Stimulated activated CD8-positive, alpha-beta memory T cell treated with anti-CD3 and anti-CD28 coated beads, Interleukin-15, amount 100 ng/mL, for 4 hours (primary cell): ENCODE measurements around the gene ZNF630.
"Not testable (repeated sequence)": the region's sequence is repeated elsewhere in the genome, so short reads cannot be mapped to it uniquely, and the experiment has no call there.

ENCODE experiments used
- DNase-seq, 2 donors: peaks; one replicate each; pipeline ENCODE4 v3.0.0-alpha.2; 2020; ENCODE audit warnings: low read depth in 2 of 2

Gene ZNF630

DNA sequence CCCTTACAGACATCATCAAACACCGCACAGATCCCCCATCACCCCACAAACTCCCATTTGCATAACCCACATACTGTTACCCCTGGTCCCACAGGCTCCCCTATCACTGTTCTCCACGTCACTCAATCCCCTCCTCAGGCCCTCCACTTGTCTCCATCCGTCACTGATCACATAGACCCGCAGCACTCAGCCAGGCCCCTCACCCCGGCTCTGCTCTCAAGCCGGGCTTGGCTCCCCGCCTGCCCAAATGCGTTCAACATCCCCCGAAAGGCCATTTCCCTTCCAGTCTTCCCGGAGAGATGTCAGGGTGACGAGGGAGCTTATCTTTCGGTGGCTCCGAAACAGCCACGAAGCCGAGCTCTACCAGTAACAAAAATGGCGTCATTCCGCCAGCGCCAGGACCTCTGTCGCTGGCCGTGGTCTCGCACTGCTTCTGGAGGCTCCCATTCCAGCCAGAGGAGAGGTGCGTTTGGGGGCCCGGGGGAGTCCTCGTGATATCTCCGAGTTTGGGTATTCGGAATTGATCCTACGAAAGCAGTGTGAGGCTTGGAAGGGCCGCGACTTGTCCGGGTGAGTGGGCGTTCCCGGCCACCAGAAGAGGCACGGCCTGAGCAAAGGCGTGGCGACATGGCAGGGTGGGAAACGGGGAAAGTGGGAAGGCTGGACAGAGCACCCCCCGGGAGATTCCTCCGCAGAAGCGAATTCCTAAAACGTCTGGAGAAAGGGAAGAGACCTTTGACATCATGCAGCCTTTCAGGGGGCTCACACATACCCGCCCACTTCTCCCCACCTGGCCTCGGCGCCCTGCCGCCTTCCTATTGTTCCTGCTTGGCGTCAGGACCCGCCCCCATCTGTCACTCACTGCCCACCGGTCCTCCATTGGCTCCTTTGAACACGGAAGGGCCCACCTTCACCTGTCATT, at the start of gene ZNF630:
ZNF630 (minus strand) TSS at position 577 of the 922 bp plus-strand sequence. CDS start 4,754 bp downstream, outside the sequence.
- DNase-seq = peak; percentile 36 to 41

- DNase-seq = no peak
These were observed 36.3 kb upstream of the ZNF630 start for GRCh38 chrX:48107717-48108116.

DNA sequence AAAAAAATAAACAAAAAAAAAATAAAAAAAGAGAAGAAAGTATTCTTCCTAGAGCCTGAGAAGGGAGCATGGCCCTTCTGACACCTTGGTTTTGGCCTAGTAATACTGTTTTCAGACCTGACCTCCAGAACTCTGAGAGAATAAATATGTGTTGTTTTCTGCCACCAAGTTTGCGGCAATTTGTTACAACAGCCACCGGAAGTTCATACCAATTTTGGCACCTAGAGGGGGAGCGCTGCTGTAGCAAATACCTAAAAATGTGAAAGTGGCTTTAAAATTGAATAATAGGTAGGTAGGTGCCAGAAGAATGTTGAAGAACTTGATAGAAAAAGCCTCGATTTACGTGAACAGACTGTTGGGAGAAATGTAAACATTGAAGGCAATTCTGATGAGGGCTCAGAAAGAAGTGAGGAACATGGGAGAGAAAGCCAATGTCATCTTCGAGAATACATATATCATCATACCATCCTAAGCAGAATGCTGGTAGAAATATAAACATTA, 31.5 kb upstream of the ZNF630 start:
- DNase-seq = no peak

DNA sequence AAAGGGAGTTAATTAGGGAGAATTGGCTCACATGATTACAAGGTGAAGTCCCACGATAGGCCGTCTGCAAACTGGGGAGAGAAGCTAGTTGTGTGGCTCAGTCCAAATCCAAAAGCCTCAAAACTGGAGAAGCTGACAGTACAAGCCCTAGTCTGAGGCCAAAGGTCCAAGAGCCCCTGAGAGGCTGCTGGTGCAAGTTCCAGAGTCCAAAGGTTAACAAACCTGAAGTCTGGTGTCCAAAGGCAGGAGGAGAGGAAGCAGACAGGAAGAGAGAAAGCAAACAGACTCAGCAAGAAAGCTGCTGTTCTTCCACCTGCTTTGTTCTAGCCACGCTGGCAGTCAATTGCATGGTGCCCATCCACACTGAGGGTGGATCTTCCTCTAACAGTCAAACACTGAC, 30.0 kb upstream of the ZNF630 start:
- DNase-seq = no peak

GRCh38 chrX:48092558-48092957, 21.1 kb upstream of the ZNF630 start:
- not testable (repeated sequence) for DNase-seq

GRCh38 chrX:48090123-48090522, 18.7 kb upstream of the ZNF630 start:
- DNase-seq = no peak

DNA sequence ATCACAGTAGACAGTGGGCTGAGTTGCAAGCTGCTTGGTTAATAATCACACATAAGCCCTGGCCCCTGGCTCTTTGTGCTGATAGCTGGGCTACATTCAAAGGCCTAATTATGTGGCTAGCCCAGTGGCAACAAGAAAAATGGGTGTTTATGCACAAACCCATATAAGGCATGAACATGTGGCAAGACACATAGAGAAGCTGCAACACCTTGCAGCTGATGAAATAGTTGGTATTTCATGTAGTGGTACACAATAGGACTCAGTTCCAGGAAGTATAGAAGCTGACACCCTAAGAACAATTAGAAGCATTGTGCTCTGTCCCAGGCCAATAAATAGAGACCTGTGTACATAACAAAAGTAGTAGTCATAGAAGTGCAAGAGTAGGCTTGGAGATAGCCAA, 14.6 kb upstream of the ZNF630 start:
- DNase-seq = no peak

DNA sequence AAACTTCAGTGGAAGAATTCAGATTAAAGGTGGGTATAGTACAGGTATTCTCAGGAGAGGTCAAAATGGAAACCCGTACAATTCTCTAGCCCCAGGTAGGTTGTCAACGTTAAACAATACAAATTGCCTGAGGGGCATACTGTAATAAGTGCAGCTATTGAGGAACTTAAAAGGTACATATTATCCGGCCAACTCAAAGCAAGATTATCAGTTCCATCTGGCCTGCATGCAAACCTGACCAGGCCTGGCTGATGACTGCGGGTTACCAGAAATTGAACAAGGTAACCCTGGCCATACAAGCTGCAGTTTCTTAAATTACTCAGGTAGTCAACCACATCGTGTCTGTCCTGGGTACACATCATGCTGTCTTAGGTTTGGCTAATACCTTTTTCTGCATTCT, 12.3 kb upstream of the ZNF630 start:
- DNase-seq = no peak

- DNase-seq = no peak
These were observed 11.8 kb upstream of the ZNF630 start for GRCh38 chrX:48083212-48083611.

- DNase-seq = no peak
These were observed 4.9 kb upstream of the ZNF630 start for GRCh38 chrX:48076343-48076742.

DNA sequence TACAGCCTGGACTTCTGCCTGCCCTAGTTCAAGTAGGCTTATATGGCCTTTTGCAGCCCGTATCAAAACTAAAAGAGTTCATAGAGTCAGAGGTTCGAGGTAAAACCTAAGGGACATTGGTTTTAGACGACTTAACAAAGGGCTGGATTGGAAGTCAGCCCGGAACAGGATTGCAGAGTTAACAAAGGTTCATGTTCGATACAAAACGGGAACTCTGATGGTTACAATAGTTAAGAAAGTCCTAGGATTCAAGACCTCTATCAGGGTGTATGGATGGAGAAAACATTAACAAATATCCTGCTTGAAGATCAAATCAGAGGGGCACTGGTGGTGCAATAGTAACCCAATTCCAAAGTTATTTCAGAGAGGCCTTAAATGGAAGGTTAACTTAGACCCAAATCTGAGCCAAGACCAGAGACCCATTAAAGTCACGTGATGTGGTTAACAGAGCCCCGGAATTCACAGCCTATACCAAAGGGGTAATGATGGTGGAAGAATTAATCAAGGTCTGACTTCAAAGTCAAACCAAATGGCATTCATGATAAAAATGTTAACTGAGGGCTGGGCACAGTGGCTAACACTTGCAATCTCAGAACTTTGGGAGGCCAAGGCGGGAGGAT, 656 bp upstream of the ZNF630 start:
- DNase-seq = no peak

DNA sequence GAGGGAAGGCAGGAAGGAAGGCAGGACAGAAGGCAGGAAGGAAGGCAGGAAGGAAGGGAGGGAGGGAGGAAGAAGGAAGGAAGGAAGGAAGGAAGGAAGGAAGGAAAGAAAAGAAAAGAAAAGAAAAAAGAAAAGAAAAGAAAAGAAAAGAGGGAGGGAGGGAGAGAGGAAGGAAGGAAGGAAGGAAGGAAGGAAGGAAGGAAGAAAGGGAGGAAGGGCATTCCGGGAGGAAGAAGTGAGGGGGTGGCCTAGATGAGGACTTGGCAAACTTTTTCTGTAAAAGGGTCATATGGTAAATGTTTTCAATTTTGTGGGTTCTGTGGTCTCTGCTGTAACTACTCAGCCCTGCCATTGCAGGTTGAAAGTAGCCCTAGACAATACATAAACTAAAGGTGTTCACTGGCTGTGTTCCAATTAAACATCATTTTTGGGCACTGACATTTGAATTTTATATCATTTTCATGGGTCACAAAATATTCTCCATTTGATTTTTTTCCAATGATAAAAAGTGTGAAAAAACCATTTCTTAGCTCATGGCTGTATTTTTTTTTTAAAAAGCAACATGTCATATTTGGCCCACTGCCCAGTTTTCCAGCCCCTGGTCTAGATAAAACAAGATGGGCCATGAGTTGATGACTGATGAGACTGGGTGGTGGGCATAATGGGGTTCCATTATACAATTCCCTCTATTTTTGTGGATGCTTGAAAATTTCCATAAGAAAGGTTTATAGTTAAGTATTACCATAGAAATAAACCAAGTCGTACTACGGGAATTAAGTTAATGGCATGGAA, 3.1 kb downstream of the ZNF630 start:
- DNase-seq = no peak

- no peak for DNase-seq
These were observed 7.2 kb downstream of the ZNF630 start for GRCh38 chrX:48064261-48064660.

DNA sequence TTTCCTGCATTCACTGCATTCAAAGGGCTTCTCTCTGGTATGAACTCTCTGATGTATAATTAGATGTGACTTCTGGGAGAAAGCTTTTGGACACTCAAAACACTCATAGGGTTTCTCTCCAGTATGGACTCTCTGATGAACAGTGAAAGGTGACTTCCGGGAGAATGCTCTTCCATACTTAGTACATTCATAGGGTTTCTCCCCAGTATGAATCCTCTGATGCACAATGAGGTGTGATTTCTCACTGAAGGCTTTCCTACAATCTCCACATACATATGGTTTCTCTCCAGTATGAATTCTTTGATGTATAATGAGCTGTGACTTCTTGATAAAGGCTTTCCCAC, 12.2 kb downstream of the ZNF630 start:
- DNase-seq = no peak

GRCh38 chrX:48058621-48059295, 12.7 kb downstream of the ZNF630 start:
- no peak for DNase-seq

DNA sequence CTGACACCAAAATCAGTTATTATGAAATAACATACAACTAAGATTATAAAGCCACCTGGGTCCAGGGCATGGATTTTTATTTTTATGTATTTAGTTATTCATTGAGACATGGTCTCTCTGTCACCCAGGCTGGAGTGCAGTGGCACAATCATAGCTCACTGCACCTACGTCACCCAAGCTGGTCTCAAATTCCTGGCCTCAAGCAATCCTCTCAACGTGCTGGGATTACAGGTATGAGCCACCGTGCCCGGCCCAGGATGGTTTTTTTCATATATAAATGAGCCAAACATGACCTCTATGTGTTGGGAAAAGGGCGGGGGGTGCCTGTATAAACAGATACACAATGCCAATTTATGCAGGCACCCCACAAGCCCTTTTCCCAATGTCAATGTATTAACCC, 24.6 kb downstream of the ZNF630 start:
- DNase-seq = no peak

- DNase-seq = no peak
These were observed 25.8 kb downstream of the ZNF630 start for GRCh38 chrX:48045410-48046311.

- DNase-seq = no peak
These were observed 28.4 kb downstream of the ZNF630 start for GRCh38 chrX:48043056-48043455.

DNA sequence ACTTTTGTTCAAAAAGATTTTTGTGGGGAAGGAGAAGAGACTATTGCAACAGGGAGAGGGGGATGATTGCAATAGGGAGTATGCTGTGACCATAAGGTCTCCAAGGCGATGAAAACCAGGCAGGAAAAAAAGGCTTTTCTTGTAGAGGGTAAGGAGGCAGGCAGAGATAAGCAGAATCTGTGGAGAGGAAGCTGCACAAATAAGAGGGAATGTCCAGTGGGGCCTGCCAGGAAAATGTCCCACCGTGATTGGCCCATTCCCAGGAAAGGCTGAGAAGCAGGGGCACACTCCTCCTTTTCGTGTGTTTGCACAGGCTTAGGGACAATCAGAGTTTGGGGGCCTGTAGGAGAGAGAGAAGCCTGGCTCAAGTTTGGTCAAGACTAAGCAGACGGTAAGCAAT, 35.5 kb downstream of the ZNF630 start:
- DNase-seq = no peak

DNA sequence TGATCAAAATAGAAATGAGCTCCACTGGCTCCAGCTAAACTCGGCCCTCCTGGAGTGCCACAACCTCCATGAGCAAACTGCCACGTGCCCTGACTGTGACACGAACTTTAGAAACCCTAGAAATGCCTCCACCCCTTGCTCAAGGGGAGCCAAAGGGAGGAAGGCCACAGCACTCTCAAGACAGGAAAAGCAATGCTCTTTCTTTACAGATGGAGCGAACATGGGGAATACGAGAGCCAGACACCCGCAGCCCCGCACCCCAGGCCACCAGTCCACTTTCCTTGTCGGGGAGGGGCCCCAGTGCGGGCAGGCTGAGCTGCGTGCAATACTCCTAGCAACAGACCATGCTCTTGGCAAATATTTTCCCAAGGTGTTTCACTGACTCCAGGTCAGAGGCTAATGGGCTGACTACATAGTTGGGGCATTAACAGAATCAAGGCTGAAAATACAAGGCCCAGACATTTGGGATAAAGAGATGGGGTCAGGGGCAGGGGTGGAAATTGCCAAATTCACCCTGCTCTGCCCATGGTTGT, 40.7 kb downstream of the ZNF630 start:
- DNase-seq = not testable (repeated sequence)
